GM21423 (cell line): Measurements from ENCODE around the gene PCAT6.
"Not testable (repeated sequence)": the region's sequence is repeated elsewhere in the genome, so short reads cannot be mapped to it uniquely, and the experiment has no call there.

Source experiments
- ATAC-seq: cut with Tn5 transposase; IDR thresholded peaks from one replicate; pipeline ENCODE4 v1.9.1; 2021; ENCODE audit warnings: mild to moderate bottlenecking, moderate library complexity; ENCODE audit not compliant: unreplicated experiment

PCAT6 gene

GRCh38 chr1:202810615-202811295 lies at the start of gene PCAT6:
Gene PCAT6, plus strand, starts transcription at chr1:202810954.
- ATAC-seq, result peak; percentile 72

DNA sequence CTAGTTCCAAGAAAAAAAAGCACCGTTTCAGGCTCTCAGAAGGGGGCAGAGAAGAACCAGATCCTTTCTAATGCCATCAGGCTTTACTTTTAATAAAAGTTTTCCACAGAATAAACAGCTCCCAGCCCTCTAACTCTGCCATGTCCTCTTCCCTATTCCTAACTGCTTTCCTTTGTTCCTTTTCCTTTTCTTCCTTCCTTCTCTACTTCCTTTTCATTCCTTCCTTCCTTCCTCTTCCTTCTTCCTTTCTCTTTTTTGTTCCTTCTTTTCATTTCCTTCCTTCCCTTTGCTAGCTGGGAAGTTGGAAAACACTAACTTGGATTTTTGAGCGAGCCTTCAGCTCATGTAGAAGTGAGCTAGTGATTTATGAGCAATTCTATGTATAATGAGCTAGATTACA lies 48.7 kb upstream of the PCAT6 start:
- ATAC-seq, result no peak

DNA sequence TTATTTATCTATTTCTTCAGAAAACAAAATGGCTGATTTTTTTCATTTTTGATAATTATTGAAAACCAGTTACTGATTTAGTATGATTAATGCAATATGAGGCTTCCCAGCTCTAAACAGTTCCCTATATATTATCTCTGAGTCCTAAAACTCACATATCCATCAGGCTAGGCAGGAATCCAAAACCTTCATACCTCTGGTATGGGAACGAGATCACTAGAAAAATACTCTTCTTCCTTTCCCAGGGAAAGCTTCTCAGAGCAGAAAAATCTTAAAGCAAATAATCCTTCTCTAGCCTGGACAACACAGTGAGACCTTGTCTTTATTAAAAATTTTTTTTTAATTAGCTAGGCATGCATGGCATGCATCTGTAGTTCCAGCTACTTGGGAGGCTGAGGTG lies 45.0 kb upstream of the PCAT6 start:
- no peak for ATAC-seq

DNA sequence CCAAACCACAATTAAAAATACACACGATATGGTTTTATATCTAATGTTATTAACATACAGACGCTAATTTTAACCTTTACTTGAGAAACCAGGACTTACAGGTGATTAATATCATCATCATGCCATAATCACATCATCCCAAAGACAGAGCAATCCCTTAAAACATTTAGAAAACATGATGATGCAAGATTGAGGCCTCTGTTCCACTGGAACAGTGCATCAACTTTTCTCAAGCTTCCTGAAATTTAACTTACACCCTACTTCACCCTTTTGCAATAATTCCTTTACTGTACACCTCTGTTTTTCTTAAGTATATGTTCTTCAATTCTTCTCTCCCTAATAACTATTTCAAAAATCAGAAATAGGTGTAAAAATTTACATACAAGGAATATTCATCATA lies 40.6 kb upstream of the PCAT6 start:
- ATAC-seq, result no peak

DNA sequence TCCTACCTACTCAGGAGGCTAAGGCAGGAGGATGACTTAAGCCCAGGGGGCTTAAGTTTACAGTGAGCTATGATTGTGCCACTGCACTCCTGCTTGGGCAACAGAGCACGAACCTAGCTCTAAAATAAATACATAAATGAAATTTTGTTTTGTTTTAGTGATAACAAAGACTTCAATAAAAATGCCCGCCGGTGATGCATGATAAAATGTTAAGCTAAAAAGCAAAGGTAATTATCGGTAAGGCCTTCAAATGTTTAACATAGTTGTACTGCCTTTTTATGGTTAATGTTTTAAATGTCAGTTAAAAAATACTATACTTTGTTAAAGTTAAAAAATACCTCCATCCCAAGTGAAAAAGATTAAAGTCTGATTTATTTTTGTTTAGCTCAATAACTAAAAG lies 29.6 kb upstream of the PCAT6 start:
- no peak for ATAC-seq

DNA sequence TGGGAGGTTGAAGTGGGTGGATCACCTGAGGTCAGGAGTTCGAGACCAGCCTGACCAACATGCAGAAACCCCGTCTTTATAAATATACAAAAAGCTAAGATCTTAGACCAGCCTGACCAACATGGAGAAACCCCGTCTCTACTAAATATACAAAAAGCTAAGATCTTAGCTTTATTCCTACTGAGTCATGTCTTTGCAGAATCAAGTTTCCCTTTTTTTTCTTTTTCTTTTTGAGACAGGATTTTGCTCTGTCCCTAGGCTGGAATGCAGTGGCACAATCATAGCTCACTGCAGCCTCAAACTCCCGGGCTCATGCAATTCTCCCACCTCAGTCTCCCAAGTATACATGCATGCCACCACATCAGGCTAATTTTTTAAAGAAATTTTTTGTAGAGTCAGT lies 23.9 kb upstream of the PCAT6 start:
- ATAC-seq, result no peak

DNA sequence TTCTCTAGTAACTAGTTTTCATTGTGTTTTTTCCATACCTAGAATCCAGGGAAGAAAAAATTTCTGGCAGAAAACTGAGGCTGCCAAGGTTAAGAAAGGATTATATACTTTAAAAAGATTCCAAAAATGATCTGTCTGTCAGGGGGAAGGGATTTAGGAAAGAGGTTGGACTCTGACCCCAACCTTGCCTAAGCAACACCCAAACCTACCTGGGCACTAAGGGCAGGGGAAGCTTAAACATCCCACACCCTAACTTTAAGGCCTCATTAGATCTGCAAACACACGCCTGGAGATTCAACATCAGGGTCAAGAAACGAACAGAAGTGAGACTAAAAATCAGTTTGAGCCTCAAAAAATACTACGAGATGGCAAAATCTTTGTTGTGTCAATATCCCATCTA lies 22.0 kb upstream of the PCAT6 start:
- no peak for ATAC-seq

GRCh38 chr1:202791077-202791747 lies 19.5 kb upstream of the PCAT6 start:
- ATAC-seq, result no peak

DNA sequence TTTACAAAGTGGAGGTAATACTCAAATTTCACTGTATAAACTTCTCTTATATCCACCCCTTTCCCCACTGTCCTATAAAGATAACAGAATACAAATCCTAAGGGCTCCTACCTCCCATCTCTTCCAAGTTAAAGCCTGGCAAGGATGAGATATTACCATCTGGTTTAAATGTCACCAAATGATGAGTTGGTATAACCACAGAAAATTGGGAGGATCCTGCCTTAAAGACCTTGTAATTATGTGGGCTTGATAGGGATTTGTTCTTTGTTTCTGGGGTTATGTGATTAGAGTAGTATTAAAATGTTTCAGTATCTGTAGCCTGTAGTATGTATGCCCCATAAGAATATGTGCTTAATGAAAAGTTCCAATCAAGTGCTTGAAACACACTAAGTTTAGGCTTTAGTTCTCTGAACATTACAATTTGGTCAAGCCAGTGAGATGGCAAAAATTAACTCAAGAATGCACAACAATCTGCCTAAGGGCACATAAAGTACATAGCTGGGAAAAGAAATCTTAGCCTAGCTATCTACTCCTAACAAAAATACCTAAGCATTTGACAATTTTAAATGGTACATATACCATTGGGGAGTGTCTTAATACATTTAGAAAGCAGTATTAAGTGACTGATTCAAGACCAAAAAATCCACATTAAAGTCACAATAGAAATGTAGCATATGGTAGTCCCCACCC lies 16.6 kb upstream of the PCAT6 start:
- no peak for ATAC-seq

DNA sequence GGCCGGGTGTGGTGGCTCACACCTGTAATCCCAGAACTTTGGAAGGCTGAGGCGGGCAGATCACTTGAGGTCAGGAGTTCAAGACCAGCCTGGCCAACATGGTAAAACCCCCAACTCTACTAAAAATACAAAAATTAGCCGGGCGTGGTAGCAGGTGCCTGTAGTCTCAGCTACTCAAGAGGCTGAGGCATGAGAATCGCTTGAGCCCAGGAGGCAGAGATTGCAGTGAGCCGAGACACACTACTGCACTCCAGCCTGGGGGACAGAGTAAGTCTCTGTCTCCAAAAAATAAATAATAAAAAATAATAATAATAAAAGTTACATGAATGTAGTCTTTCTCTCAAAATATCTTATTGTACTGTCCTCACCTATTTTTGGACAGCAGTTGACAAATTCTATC lies 15.8 kb upstream of the PCAT6 start:
- not testable (repeated sequence) for ATAC-seq

- ATAC-seq, result no peak
Measured at GRCh38 chr1:202796670-202797069, 14.1 kb upstream of the PCAT6 start.

DNA sequence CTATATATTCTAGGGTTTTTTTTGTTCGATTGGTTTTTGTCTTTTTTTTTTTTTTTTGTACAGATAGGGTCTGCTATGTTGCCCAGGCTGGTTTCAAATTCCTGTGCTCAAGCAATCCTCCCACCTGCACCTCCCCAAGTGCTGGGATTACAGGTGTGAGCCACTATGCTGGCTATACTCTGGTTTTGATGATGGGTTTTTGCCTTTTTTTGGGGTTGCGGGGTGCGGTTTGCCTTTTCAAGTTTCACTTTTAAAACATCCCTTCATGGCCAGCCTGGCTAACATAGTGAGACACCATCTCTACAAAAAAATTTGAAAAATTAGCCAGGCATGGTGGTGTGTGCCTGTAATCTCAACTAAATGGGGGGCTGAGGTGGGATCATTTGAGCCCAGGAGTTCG lies 12.5 kb upstream of the PCAT6 start:
- ATAC-seq, result no peak

DNA sequence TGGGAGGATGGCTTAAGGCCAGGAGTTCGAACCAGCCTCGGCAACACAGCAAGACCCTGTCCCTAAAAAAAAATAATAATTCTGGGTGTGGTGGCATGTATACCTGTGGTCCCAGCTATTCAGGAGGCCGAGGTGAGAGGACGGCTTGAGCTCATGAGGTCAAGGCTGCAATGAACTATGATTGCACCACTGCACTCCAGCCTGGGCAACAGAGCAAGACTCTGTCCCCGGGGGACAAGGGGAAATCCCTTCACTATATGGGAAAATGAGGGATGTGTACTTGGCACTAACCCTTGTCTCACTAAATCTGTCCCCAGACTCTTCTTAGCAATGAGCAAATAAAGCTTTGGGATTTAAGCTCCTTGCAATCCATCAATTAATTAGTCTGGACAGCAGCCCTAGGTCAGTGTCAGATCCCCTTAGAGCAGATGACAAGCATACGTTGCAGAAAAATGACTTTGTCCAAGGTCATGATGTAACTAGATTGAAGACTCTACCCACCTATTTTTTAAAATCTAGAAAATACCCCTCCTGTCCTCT lies 11.9 kb upstream of the PCAT6 start:
- ATAC-seq, result no peak

- ATAC-seq, result no peak
Measured at GRCh38 chr1:202800742-202801141, 10.0 kb upstream of the PCAT6 start.

GRCh38 chr1:202801175-202801574 lies 9.6 kb upstream of the PCAT6 start:
- no peak for ATAC-seq

- ATAC-seq, result no peak
Measured at GRCh38 chr1:202802034-202802433, 8.7 kb upstream of the PCAT6 start.

- no peak for ATAC-seq
Measured at GRCh38 chr1:202802998-202803932, 7.5 kb upstream of the PCAT6 start.

GRCh38 chr1:202804126-202804525 lies 6.6 kb upstream of the PCAT6 start:
- no peak for ATAC-seq

DNA sequence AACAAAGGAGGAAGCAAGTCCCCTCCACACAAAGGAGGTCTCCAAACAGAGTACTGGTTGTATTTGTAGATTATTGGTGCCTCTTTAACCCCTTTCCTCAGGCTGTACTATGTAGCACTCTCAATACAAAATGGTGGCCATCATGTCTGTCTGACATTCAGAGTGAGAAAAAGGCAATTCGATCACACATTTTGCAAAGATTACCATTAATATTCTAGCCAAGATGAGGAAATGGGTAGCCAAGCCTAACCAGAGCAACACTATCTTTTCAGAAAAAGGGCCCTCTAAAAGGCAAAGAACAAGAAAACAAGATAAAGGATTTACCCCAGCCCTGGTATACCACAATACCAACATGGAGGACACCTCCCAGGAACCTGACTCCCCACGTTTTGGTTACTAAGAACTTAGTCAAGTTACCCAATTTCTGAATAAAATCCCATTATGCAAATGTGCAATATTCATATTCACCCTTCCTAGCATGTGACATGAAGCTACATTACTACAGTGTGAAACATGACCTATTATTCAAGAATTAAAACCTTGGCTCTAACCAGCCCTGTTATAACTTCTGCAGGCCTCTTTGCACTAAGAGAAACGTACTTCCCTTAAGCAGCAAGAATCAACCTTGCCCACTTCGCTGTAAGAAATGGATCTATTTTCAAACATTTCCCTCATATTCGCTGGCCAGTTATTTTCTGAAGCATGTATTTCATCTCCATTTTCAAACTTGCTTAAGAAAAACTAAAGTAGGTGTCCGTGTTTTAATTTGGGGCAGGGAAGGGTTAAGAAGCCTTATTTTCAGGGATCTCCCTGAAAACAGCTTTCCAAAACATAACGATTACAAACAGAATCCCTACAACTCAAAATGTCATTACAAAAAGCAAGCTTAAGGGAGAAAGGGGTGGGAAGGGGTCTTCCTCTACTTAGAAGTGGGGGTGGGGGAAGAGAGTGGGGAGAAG lies 4.6 kb upstream of the PCAT6 start:
- ATAC-seq, result no peak
